WTC11 (cell line): ENCODE data around the gene SELENBP1.

Source experiments
- AFF4 ChIP-seq: sonication (generic); formaldehyde crosslinking; IDR thresholded peaks from 2 replicates; pipeline ENCODE4 v1.8.1; 2023; ENCODE audit warnings: mild to moderate bottlenecking, missing genetic modification reagents, borderline replicate concordance
- ATF2 ChIP-seq: sonication (generic); formaldehyde crosslinking; IDR thresholded peaks from 2 replicates; pipeline ENCODE4 v1.8.1; 2022; ENCODE audit warnings: low read depth, missing genetic modification reagents, borderline replicate concordance
- CTCF ChIP-seq: fragments of 200-600 bp; IDR thresholded peaks from 2 replicates; pipeline ENCODE4 v1.8.0; 2022; ENCODE audit warnings: antibody characterized with exemption
- ESRRA ChIP-seq: sonication (generic); formaldehyde crosslinking; IDR thresholded peaks from 2 replicates; pipeline ENCODE4 v1.8.1; 2022; ENCODE audit warnings: mild to moderate bottlenecking, missing genetic modification reagents, borderline replicate concordance
- FOXJ3 ChIP-seq: sonication (generic); formaldehyde crosslinking; IDR thresholded peaks from 2 replicates; pipeline ENCODE4 v1.9.0; 2021; ENCODE audit warnings: missing genetic modification reagents, mild to moderate bottlenecking, borderline replicate concordance
- JUN ChIP-seq: sonication (generic); formaldehyde crosslinking; IDR thresholded peaks from 2 replicates; pipeline ENCODE4 v1.8.0; 2023; ENCODE audit warnings: mild to moderate bottlenecking, missing genetic modification reagents
- TEAD1 ChIP-seq: sonication (generic); formaldehyde crosslinking; IDR thresholded peaks from 2 replicates; pipeline ENCODE4 v1.8.0; 2022; ENCODE audit warnings: mild to moderate bottlenecking, missing genetic modification reagents

GRCh38 chr1:151401860-151402259, 29.4 kb upstream of the SELENBP1 start:
- no peak for TF ChIP-seq CTCF
- TF ChIP-seq AFF4 (CRISPR knock-in tag), result no peak
- no peak for TF ChIP-seq TEAD1 (CRISPR knock-in tag)
- no peak for TF ChIP-seq ATF2 (CRISPR knock-in tag)
- TF ChIP-seq ESRRA, result no peak
- no peak for TF ChIP-seq JUN (CRISPR knock-in tag)
- TF ChIP-seq FOXJ3, result no peak
